ENCODE measurements around the gene OGFOD1. TPM values are rescaled to one million over a fixed set of nuclear protein-coding genes. Genes with fewer than 3 reads are reported as not detected.

OGFOD1 gene
- total RNA-seq, 1 experiment from 2014 or later = 82.3 TPM

- in situ Hi-C loops (cut with HindIII; ENCODE audit: low sequenced_read_pairs) = no loop called here
- no peak for DNase-seq (ENCODE audit: low spot score)
Observed at GRCh38 chr16:56424791-56425438, 26.4 kb upstream of the OGFOD1 start.

GRCh38 chr16:56425439-56425832 lies 25.9 kb upstream of the OGFOD1 start, which contains the start of gene AMFR:
TSS of gene AMFR (minus strand) at chr16:56425545. CDS start at chr16:56425327, 218 bp downstream.
- DNase-seq (ENCODE audit: low spot score) = peak; percentile 54
- in situ Hi-C loops (cut with HindIII; ENCODE audit: low sequenced_read_pairs) = no loop called here

GRCh38 chr16:56426585-56426984 lies 24.8 kb upstream of the OGFOD1 start:
- in situ Hi-C loops (cut with HindIII; ENCODE audit: low sequenced_read_pairs) = no loop called here

GRCh38 chr16:56428091-56428490 lies 23.3 kb upstream of the OGFOD1 start:
- in situ Hi-C loops (cut with HindIII; ENCODE audit: low sequenced_read_pairs) = no loop called here
- DNase-seq (ENCODE audit: low spot score) = no peak

More at GRCh38 chr16:56426585-56426984, 24.8 kb upstream of the OGFOD1 start:
- DNase-seq (ENCODE audit: low spot score) = peak; percentile 8

- in situ Hi-C loops (cut with HindIII; ENCODE audit: low sequenced_read_pairs) = no loop called here
- no peak for DNase-seq (ENCODE audit: low spot score)
Observed at GRCh38 chr16:56436258-56436657, 15.1 kb upstream of the OGFOD1 start.

GRCh38 chr16:56438038-56438437 lies 13.3 kb upstream of the OGFOD1 start:
- DNase-seq (ENCODE audit: low spot score) = no peak
- in situ Hi-C loops (cut with HindIII; ENCODE audit: low sequenced_read_pairs) = no loop called here

GRCh38 chr16:56447286-56447685 lies 4.1 kb upstream of the OGFOD1 start:
- no peak for DNase-seq (ENCODE audit: low spot score)
- in situ Hi-C loops (cut with HindIII; ENCODE audit: low sequenced_read_pairs) = no loop called here

- in situ Hi-C loops (cut with HindIII; ENCODE audit: low sequenced_read_pairs) = no loop called here
- no peak for DNase-seq (ENCODE audit: low spot score)
Observed at GRCh38 chr16:56448005-56448404, 3.3 kb upstream of the OGFOD1 start.

- in situ Hi-C loops (cut with HindIII; ENCODE audit: low sequenced_read_pairs) = no loop called here
- DNase-seq (ENCODE audit: low spot score) = peak; percentile 2
Observed at GRCh38 chr16:56450275-56450985, 924 bp upstream of the OGFOD1 start.

GRCh38 chr16:56451753-56452689 lies 667 bp downstream of the OGFOD1 start:
- in situ Hi-C loops (cut with HindIII; ENCODE audit: low sequenced_read_pairs) = no loop called here
- peak; percentile 19 for DNase-seq (ENCODE audit: low spot score)

- DNase-seq (ENCODE audit: low spot score) = no peak
- in situ Hi-C loops (cut with HindIII; ENCODE audit: low sequenced_read_pairs) = no loop called here
Observed at GRCh38 chr16:56457927-56458470, 6.6 kb downstream of the OGFOD1 start.

- in situ Hi-C loops (cut with HindIII; ENCODE audit: low sequenced_read_pairs) = no loop called here
- DNase-seq (ENCODE audit: low spot score) = no peak
Observed at GRCh38 chr16:56460101-56460500, 8.7 kb downstream of the OGFOD1 start.

- DNase-seq (ENCODE audit: low spot score) = no peak
- in situ Hi-C loops (cut with HindIII; ENCODE audit: low sequenced_read_pairs) = no loop called here
Observed at GRCh38 chr16:56462064-56462796, 10.9 kb downstream of the OGFOD1 start.

GRCh38 chr16:56463153-56463552 lies 11.8 kb downstream of the OGFOD1 start:
- no peak for DNase-seq (ENCODE audit: low spot score)
- in situ Hi-C loops (cut with HindIII; ENCODE audit: low sequenced_read_pairs) = no loop called here

- in situ Hi-C loops (cut with HindIII; ENCODE audit: low sequenced_read_pairs) = no loop called here
- no peak for DNase-seq (ENCODE audit: low spot score)
Observed at GRCh38 chr16:56466344-56466743, 15.0 kb downstream of the OGFOD1 start.

GRCh38 chr16:56468800-56469199 lies 17.4 kb downstream of the OGFOD1 start:
- DNase-seq (ENCODE audit: low spot score) = no peak
- in situ Hi-C loops (cut with HindIII; ENCODE audit: low sequenced_read_pairs) = no loop called here

- in situ Hi-C loops (cut with HindIII; ENCODE audit: low sequenced_read_pairs) = no loop called here
- no peak for DNase-seq (ENCODE audit: low spot score)
Observed at GRCh38 chr16:56469748-56470147, 18.4 kb downstream of the OGFOD1 start.

GRCh38 chr16:56470232-56470631 lies 18.9 kb downstream of the OGFOD1 start:
- no peak for DNase-seq (ENCODE audit: low spot score)
- in situ Hi-C loops (cut with HindIII; ENCODE audit: low sequenced_read_pairs) = no loop called here

- in situ Hi-C loops (cut with HindIII; ENCODE audit: low sequenced_read_pairs) = no loop called here
- DNase-seq (ENCODE audit: low spot score) = no peak
Observed at GRCh38 chr16:56470666-56471065, 19.3 kb downstream of the OGFOD1 start.

All from G401 (cell line).